Inferior parietal cortex (tissue), 1 donor: ENCODE data around the gene SLC25A1.
"Not testable (repeated sequence)": the region's sequence is repeated elsewhere in the genome, so short reads cannot be mapped to it uniquely, and the experiment has no call there.

Experiments
- DNase-seq: peaks from one replicate; pipeline ENCODE4 v3.0.0-alpha.2; 2016; ENCODE audit errors: extremely low spot score

Gene SLC25A1

DNA sequence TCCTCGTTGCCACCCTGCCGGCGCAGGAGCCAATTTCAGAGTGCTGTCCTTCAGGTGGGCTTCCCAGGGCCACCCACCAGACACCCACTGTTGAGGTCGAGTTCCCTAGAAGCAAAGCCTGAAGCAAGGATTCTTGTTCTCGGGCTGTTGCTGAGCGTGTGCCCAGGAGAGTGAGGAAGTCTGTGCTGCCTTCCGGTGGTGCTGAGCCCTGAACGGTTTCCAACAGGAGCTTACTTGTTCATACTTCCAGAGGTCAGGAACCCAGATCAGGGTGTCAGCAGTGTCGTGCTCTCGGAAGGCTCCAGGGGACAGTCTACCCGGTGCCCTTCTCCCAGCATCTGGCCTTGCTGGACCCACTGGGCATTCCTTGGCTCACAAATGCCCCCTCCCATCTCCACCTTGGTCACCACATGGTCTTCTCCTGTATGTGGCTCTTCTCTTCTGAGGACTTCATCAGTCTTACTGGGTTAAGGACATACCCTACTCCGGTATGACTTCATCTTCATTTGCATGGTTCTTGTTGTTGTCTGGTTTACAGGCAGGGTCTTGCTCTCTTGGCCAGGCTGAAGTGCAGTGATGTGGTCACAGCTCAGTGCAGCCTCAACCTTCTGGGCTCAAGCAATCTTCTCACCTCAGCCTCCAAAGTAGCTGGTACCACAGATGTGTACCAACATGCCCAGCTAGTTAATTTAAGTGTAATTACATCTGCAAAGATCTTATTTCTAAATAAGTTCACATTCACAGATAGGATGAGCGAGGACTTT lies 11.2 kb downstream of the SLC25A1 start:
- no peak for DNase-seq

DNA sequence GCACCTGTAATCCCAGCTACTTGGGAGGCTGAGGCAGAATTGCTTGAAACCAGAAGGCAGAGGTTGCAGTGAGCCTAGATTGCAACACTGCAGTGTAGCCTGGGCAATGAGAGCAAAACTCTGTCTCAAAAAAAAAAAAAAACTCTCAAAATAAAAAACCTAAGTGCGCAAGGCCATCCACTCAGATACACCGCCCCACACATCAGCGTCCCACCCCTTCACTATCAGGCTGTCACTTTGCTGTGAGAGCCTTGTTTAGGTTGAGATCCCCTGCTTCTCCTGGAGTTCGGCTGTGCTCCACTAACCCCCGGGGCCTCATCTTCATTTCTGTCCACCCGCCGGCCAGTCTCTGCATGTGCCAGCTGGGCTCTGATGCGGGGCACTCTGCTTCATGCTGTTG lies 12.1 kb downstream of the SLC25A1 start:
- DNase-seq: no peak

DNA sequence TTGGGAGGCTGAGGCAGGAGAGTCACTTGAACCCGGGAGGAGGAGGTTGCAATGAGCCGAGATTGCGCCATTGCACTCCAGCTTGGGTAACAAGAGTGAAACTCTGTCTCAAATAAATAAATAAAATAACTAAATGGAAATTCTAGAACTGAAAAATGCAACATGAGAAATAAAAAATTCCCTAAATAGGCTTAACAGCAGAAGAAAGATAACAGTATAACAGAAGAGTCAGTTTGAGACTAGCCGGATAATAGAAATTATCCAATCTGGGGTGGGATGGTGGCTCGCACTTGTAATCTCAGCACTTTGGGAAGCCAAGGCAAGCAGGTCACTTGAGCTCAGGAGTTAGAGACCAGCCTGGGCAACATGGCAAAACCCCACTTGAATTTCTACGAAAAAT lies 14.1 kb downstream of the SLC25A1 start:
- DNase-seq: no peak

DNA sequence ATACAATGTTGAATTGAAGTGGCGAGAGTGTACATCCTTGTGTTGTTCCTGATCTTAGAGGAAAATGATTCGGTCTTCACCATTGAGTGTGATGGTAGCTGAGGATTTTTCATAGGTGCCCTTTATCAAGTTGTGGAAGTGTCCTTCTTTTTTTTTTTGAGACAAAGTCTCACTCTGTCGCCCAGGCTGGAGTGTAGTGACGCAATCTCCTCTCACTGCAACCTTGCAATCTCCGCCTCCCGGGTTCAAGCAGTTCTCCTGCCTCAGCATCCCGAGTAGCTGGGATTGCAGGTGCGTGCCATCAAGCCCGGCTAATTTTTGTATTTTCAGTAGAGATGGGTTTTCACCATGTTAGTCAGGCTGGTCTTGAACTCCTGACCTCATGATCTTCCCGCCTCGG lies 19.9 kb downstream of the SLC25A1 start:
- DNase-seq: not testable (repeated sequence)

DNA sequence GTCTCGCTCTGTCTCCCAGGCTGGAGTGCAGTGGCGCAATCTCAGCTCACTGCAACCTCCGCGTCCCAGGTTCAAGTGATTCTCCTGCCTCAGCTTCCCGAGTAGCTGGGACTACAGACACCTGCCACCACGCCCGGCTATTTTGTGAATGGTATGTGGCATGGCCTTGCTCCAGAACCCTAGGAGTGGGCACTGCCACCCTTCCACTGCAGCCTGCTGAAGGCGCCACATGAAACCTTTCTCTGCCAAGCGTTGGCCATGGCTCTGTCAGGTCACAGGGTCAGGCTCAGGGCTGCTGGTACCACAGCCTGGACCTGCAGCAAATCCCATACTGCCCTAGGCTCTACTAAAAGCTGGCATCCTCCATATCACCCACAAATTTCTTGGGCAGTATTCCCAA lies 22.4 kb downstream of the SLC25A1 start:
- DNase-seq: not testable (repeated sequence)

DNA sequence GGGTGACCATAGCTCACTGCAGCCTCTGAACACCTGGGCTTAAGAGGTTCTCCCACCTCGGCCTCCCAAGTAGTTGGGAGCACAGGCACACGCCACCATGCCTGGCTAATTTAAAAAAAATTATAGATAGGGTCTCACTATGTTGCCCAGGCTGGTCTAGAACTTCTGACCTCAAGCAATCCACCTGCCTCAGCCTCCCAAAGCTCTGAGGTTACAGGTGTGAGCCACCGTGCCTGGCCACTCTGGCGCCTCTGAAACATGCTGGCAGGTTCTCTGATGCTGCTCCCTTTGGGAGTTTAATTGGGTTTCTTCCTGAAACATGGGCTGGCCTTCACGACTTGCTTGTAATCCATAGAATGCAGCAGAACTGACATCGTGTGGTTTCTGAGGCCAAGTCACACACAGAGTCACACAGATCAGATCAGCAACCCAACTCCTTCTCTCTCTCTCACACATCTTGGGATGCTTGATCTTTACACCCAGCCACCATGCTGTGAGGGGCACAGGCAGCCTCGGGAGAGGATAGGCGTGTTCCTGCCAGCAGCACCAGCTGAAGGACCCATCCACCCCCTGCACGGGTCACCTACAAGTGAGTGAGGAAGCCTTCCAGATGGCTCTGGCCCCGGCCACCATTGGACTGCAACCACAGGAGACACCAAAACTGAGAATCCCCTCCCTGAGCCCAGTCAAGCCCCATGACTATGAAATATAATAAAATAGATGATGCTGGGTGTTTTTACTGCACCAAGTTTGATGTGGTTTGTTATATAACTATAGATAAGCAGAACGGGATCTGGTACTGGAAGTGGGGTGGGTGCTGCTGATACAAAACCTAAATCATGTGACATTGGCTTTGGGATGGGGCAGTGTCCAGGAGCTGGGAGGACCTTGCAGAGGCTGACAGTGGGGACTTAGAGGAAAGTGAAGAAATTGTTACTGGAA lies 25.3 kb downstream of the SLC25A1 start:
- no peak for DNase-seq

DNA sequence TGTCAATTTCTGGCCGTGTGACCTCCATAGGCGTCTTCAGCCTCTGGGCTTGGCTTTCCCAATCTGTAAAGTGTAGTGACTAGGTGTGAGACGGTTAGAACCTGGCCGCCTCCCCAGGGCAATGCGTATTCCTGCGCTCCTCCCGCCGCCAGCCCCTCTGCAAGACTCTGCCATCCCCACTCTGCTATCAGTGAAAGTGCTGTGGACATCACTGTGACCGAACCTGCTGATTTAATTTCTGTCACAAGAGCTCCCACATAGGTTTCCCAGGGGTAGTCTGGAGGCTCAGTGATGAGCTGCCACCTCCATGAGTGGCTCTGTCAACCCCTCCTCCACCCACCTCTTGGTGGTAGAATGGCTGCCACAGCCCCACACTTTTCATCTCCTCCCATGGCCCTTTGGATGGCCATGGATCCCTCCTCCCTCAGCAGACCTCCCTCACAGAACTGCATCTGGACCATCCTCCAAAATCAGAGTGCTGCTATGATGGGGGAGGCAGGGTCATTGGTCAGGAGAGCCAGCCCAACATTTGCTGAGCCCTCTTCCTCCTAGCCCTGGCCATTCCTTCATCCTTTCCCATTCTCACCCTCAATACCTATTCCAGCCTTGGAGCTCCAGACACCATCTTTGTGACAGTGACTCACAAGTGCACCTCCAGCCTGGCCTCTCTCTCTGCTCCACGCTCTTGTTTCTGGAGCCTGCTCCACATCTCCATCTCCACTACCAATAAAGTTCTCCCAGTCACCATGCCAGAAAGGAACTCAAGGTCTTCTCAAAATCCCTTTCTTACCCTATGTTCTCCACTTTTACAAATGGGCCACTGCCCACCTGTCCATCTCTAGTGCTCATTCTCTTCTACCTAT lies 27.0 kb downstream of the SLC25A1 start:
- no peak for DNase-seq

DNA sequence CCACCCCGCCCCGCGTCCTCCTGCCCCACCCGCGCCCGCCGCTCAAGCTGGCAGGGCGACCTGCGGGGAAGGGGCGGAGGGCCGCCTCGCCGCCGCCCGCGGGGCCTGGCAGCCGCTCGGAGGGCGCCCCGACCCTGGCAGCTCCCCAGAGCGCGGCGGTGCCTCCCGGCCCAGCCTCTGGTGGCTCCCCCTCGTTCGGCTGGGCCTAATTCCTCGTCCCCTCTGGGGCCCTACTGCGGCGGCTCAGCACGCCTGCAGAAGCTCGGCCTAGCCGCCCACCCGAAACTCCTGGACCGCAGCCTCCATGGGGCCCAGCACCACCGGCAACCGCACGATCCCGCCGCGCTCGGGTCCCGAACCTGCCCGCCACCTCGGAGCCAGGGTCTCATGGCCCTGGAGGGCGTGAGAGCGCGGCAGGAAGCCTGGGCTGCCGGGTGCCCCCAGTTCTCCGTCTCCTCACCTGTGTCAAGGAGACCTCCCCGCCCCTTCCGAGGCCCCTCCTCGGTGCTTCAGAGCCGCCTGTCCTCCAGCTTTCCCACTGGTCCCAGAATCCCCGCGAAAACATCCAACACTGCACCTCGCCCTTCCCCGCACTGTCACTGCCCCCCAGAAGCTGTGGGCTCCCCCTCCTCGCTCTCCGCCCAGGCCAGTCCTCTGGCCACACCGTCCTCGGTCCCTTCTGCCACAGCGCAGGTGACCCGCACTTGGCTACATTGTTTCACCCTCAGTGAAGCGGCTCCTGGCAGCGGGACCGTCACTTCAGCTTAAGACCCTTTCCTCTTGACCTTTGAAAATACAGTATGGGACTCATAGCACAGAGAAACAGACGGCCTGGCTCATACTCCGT lies 27.8 kb downstream of the SLC25A1 start:
- DNase-seq: no peak

DNA sequence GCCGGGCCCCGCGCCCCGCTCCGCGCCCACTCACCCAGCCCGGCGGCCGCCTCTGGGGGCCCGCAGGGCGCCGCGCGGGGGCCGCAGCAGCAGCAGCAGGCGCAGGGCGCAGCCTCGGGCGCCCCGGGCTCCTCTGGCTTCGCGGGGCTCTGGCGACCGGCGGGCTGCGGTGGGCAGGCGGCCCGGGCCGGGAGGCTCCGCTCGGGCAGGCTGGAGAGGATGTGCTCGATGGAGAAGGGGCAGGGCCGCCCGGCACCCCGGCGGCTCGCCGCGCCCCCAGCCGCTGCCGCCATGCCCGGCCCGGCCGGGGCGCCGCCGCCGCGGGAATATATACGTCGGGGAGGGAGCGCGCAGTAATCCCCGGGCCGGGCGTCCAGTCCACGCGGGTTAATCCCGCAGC lies 28.5 kb downstream of the SLC25A1 start, which contains the start of gene GSC2:
Gene GSC2, minus strand, starts transcription at position 302 of the 400 bp plus-strand sequence. Its CDS starts 9 bp downstream, at position 293.
- no peak for DNase-seq

DNA sequence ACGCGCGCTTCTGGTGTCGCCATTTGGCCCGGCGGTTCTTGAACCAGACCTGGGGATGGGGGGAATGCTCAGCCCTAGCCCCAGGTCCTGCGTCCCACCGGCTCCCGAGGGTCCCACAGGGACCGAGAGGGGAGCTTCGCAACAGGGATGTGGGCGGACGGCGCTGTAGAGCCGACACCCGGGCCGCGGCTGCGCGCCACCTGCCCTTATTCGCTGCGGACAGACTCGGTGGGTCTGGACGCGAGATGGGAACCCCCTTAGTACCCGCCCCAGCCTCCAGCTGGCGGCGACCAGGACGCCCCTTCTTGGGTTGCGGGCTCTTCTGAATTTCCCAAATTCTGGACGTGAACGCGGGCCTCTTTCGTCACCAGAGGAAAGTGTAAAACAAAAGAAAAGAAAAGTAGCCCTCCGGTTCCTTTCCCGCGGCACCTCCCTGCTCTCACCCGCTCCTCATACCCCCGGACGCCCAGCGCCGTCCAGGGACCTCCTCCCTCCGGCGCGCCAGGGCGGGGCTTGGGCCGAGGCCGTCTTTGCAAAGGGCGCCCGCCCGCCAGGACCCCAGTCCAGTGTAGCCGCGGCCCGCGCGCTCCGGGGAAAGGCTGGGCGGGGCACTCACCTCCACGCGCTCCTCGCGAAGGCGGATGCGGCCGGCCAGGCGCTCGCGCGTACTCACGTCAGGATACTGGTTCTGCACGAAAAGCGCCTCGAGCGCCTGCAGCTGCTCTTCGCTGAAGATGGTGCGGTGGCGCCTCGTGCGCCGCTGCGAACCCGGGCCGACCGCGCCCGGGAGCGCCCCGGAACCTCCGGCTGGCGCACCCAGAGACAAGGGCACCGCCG lies 29.3 kb downstream of the SLC25A1 start:
- DNase-seq: no peak

DNA sequence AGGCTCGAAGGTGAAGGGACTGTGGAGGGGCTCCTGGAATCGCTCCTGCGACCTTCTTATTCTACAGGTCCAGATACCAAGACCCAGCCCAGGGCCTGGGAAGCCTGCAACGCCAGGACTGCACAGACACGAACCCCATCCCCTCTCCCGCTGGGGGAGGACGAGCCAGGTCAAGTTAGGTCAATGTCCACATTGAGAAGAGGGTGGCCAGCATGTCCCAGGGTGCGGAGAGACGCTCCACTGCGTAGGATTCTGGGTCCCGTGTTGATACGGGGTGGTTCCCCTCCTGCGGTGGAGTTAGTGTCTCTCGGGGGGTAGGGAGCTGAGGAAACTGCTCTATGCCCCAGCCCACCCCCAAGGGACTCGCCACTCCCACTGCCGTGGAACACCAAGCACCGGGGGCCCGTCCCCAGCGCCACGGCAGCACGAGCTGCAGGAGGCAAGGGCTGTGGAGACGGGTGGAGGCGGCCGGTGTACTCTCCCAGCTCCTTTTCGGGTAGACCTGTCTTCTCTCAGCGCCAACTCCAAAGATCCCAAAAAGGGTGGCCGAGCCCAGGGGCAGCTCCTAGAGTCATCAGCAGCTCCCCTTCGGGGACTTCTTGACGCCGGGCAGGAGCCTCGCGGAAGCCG lies 30.0 kb downstream of the SLC25A1 start:
- no peak for DNase-seq

DNA sequence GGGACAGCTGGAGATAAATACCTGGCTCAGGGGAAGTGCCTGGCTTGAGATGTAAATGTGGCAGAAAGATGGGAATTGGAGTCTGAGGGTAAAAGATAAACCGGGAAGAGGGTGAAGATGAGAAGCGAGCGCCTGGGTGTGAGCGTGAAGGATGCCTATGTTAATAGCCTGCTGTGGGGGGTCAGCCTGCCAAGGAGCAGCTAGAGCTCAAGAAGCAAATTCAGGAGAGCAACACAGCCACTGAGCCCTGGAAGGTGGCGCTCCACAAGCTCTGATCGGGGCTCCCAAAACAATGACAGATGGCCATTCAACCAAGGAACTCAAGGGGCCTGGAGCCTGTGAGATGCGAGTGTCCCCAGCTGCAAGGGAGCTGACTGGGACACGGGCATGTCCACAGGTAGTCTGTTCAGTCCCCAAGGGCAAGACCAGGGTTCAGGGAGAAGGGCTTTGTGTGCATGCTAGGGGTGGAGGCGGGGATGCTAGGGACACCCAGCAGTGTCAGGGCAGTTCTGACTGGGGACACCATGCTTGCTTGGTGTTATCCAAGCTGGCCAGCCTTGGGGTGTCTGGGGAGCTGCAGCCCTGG lies 31.2 kb downstream of the SLC25A1 start:
- no peak for DNase-seq

DNA sequence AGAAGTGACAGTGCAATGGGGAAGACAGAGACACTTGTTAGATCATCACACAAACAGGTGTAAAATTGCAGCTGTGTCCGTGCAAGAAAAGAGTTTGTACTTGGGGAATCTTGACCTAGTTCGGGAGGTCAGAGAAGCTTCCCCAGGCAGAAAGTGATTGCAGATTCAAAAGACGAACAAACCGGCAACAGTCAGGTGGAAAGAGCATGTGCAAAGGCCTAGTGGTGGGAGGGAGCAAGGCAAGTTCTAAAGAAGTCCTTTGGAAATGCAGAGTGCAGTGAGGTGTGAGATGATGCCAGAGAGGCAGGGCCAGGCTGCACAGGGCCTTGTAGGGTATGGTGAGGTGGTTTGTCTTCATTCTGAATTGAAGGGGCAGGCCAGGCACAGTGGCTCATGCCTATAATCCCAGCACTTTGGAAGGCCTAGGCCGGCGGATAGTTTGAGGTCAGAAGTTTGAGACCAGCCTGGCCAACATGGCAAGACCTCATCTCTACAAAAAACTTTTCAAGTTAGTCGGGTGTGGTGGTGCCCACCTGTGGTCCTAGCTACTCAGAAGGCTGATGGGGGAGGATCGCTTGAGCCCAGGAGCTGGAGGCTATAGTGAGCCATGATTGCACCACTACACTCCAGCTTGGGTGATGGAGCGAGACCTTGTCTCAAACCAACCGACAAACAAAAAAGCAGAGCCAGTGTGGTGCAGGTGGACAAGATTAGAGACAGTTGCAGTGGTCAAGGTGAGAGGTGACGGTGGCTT lies 32.1 kb downstream of the SLC25A1 start:
- no peak for DNase-seq

DNA sequence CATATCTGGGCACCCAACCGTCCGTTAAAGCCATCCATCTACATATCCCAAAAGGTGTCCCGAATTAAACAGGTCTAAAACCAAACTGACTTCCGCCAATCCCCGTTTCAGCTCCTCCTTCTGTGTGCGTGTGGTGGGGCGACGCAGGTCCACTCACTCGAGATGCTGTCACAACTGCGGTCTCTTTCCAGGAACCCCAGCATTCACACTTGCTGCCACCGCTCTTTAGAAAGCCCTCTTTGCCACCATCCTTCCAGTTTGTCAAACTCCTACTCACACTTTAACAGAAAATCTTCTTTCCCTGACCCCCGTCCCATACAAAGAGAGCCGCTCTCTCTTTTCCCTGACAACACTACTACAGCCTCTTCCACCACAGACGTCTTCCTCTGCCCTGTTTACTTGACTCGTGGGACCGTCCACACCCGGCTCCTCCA lies 34.6 kb downstream of the SLC25A1 start:
- peak; percentile 10 for DNase-seq

DNA sequence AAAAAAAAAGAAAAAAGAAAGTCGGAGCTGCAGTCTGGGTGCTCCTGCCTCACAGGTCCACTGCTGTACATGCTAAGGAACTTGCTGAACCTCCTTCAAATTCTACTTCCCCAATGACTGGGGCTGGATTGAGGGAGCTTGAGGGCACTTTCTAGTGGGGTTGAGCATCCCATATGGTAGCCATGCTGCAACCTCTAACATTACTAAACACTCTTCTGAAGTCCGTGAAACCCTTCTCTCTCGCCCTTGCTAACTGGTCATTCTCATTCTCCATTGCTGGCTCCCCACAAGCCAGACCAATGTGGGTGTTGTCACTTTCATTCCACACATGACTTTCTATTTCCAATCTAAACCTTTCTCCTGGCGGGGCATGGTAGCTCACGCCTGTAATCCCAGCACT lies 35.3 kb downstream of the SLC25A1 start:
- no peak for DNase-seq

DNA sequence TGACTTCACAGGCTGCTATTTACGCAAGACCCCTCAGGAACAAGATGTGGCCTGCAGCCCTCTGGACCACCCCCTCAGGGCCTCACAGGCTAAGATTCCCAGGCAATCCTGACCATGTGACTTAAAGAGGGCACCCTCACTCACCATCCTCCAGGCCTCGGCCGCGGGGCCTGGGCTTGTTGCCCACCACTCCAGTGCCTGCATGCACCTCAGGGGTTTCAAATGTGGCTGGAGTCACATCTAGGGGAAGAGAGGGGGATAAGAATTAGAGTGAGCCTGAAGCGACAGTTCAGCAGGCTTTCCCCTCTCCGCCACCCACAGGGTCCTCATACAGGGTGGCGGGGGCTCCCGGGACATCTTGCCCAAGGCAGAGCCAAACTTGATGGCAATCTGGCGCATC lies 36.1 kb downstream of the SLC25A1 start:
- no peak for DNase-seq

DNA sequence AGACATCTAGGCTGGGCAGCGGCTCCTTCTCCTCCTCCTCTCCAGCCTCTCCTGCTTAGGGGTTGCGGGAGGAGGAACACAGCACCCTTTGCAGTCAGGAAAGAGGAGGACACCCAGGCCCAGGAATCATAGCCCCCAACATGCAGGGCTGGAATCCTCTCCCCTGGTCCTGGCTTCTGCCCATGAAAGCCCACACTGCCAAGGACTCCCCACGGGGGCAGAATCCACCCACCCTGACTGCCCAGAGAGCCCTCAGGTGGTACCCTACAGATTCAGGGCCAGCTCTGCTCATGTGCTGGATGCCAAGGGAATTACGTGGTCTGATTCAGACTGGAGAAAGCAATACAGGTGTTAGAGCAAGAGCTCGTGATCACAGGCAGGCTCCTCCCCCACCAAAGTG lies 38.6 kb downstream of the SLC25A1 start:
- DNase-seq: no peak

DNA sequence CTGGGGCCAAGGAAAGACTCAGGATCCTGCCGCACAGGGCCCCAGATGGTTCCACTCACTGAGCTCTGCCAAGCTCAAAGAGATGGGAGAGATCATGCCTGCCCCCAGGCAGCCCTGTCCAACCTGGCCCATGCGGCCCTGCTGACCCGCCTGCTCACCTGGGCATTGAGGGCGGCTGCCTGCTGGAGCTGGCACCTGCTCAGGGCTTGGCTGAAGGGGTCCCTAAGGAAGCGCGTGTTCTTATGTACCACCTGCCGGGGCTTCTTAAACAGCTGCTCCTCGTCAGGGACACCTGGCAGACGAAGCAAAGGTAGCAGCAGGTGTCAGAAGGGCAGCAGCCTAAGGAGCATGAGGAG lies 39.6 kb downstream of the SLC25A1 start:
- DNase-seq: no peak
